Measurements from ENCODE around the gene C6orf15. TPM values are rescaled to one million over a fixed set of nuclear protein-coding genes. Genes with fewer than 3 reads are reported as not detected.

C6orf15 gene
- total and polyA plus RNA-seq, 2 of the 8 experiments (the other 6 are each of a cell fraction or from before 2014, with no cell fraction given): not detected

- H3K23me2 ChIP-seq (ENCODE audit: low read depth, low read length): no peaks in the 10 kb centered on the region; the same call in 1 of the 2 replicates
- H3K36me3 ChIP-seq (ENCODE audit: control insufficient read depth in 2 of 4, insufficient read depth in 4 of 4, low read length in 3 of 4): peaks cover 0 to 34% (median 8%) of the 10 kb centered on the region in 4 experiments
- no peak overlapping the region for H3K27ac ChIP-seq (ENCODE audit: low read depth, low read length)
- no peaks in the 10 kb centered on the region for H3K79me2 ChIP-seq (ENCODE audit: control insufficient read depth in 1 of 2, insufficient read depth in 2 of 2, low read length in 2 of 2)
- POLR2A ChIA-PET (ENCODE audit: partially characterized antibody): interaction anchor here (61.6 to 68.5 kb wide), 2 partner anchors 2 to 19 kb away, joined by 2251 read pairs; partner anchors contain the start of genes CCHCR1, CDSN, POU5F1 and PSORS1C1
- H2BK120ac ChIP-seq (replicated peaks; ENCODE audit: low read depth, low read length): no peak overlapping the region
- WGBS, 2 experiments (ENCODE audit: extremely low coverage in 1 of 2, insufficient coverage in 1 of 2, insufficient read length in 1 of 2, insufficient replicate concordance in 2 of 2, low coverage in 1 of 2, low lambda C conversion rate in 2 of 2, missing lambda C conversion rate in 1 of 2): 84% methylated on average over 6 of the region's 6 CpGs; no CpG with 5 or more reads in 1 of the 2 experiments
- H3K4ac ChIP-seq (replicated peaks; ENCODE audit: insufficient read length, low read depth, low read length): no peak overlapping the region
- H3K4me1 ChIP-seq (replicated peaks in 1 of 4; ENCODE audit: control insufficient read depth in 3 of 4, insufficient read depth in 4 of 4, low read length in 3 of 4): 0 out of 7 replicates have a peak, but pooled peaks cover 0 to 2% (median 0%) of the 10 kb centered on the region in 4 experiments
- peak overlapping the region; percentile 75 for H2BK5ac ChIP-seq (ENCODE audit: low read depth, low read length)
- no peak overlapping the region; the same call in 1 of the 2 replicates for H4K8ac ChIP-seq (ENCODE audit: extremely low read depth, insufficient read depth, low read length)
- H3K4me3 ChIP-seq (ENCODE audit: extremely low read depth in 1 of 4, insufficient read depth in 2 of 4, low read depth in 3 of 4, low read length in 4 of 4): no peak overlapping the region
- no peak overlapping the region for H3K9ac ChIP-seq (replicated peaks in 1 of 4; ENCODE audit: extremely low read depth in 1 of 4, low read depth in 3 of 4, low read length in 3 of 4)
- no peak overlapping the region for H2AK5ac ChIP-seq (ENCODE audit: low read depth, low read length)
- H3K79me1 ChIP-seq (ENCODE audit: low read depth, low read length): no peaks in the 10 kb centered on the region
- H2BK12ac ChIP-seq (ENCODE audit: low read depth, low read length): no peak overlapping the region
- H3K56ac ChIP-seq (replicated peaks; ENCODE audit: insufficient read length, low read depth, low read length): no peak overlapping the region
- no peak for TF ChIP-seq USF2 (IDR thresholded peaks at IDR 0.05; ENCODE audit: low read length)
- TF ChIP-seq NRF1 (IDR thresholded peaks at IDR 0.05; ENCODE audit: low read depth, low read length): no peak
- no peak for TF ChIP-seq KDM5A (IDR thresholded peaks at IDR 0.05; ENCODE audit: low read length)
- H4K20me1 ChIP-seq (replicated peaks in 1 of 2; ENCODE audit: control insufficient read depth in 1 of 2, insufficient read depth in 2 of 2, low read length in 2 of 2): peaks cover 0 to 3% of the 10 kb centered on the region in 2 experiments
- FAIRE-seq (no peak), DNase-seq (ENCODE audit: low read depth in 1 of 2, low spot score in 2 of 2) (no peak)
- H2AFZ ChIP-seq (ENCODE audit: low read length): no peak overlapping the region
- H3K27me3 ChIP-seq (replicated peaks in 1 of 4; ENCODE audit: control insufficient read depth in 3 of 4, extremely low read depth in 1 of 4, insufficient read depth in 3 of 4, low read length in 3 of 4): no peaks in the 10 kb centered on the region
- H3K23ac ChIP-seq (ENCODE audit: insufficient read length): no peak overlapping the region
- no peak overlapping the region for H3K18ac ChIP-seq (ENCODE audit: extremely low read depth, low read length)
- H3K14ac ChIP-seq (ENCODE audit: insufficient read length): no peak overlapping the region
- H2BK15ac ChIP-seq (ENCODE audit: low read length): no peak overlapping the region
- no peak overlapping the region for H4K91ac ChIP-seq (replicated peaks; ENCODE audit: insufficient read length, low read length)
- no peak overlapping the region for H2BK20ac ChIP-seq (ENCODE audit: low read length)
- H4K5ac ChIP-seq (ENCODE audit: insufficient read length, low read depth, low read length): no peak overlapping the region
- H3K9me3 ChIP-seq (ENCODE audit: insufficient read depth in 2 of 2, low read depth in 1 of 2, low read length in 1 of 2): no peaks in the 10 kb centered on the region
- no peak overlapping the region for H3K4me2 ChIP-seq (ENCODE audit: insufficient read depth in 1 of 2, low read depth in 2 of 2, low read length in 2 of 2)
- CTCF ChIA-PET (ENCODE audit: partially characterized antibody): interaction anchor here (1.1 to 3.2 kb wide), 4 partner anchors 11 to 63 kb away, joined by 4 to 15 read pairs (median 10); partner anchors contain the start of gene PSORS1C2
These were observed 37.6 kb upstream of the C6orf15 start for GRCh38 chr6:31149827-31150447.

All from H1 (cell line).